Measurements from ENCODE around the gene VEPH1. TPM values are rescaled to one million over a fixed set of nuclear protein-coding genes. Genes with fewer than 3 reads are reported as not detected.

The VEPH1 gene
- total RNA-seq, 4 donors from 2014 or later = 0.30 to 6.1 (median 0.76) TPM

DNA sequence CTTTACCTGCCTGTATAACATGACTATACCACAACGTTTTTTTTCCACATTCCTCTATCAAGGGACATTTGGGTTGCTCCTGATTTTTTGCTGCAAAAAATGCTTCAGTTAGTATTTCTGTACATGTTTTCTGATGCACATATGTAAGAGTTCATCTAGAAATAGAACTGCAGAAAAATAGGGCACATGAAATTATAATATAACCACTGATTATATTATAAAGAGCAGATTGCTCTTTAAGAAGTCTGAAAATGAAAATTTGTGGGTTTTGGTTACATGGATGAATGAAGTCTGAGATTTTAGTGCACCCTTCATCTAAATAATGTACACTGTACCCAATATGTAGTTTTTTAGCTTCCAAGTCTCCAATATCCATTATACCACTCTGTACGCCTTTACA is 196.7 kb downstream of the VEPH1 start:
- Histone ChIP-seq H3K4me1 (peaks cover 0 to 8% (median 2%) of the 10 kb centered on the region in 4 donors), H3K27me3 (no peaks in the 10 kb centered on the region), H3K9me3 (no peaks in the 10 kb centered on the region), H3K27ac (no peak overlapping the region), H3K4me3 (no peak overlapping the region), H3K36me3 (no peaks in the 10 kb centered on the region)
- 78 to 81% methylated on average over 2 of the region's 2 CpGs for WGBS, 2 donors
- TF ChIP-seq, protein P1, sequence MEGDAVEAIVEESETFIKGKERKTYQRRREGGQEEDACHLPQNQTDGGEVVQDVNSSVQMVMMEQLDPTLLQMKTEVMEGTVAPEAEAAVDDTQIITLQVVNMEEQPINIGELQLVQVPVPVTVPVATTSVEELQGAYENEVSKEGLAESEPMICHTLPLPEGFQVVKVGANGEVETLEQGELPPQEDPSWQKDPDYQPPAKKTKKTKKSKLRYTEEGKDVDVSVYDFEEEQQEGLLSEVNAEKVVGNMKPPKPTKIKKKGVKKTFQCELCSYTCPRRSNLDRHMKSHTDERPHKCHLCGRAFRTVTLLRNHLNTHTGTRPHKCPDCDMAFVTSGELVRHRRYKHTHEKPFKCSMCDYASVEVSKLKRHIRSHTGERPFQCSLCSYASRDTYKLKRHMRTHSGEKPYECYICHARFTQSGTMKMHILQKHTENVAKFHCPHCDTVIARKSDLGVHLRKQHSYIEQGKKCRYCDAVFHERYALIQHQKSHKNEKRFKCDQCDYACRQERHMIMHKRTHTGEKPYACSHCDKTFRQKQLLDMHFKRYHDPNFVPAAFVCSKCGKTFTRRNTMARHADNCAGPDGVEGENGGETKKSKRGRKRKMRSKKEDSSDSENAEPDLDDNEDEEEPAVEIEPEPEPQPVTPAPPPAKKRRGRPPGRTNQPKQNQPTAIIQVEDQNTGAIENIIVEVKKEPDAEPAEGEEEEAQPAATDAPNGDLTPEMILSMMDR (IDR thresholded peaks at IDR 0.05) = no peak
- TF ChIP-seq POLR2A (IDR thresholded peaks at IDR 0.05) = no peak
- no peak for TF ChIP-seq EP300 (IDR thresholded peaks at IDR 0.05)
- no peak for DNase-seq (ENCODE audit: low spot score in 2 of 2)

DNA sequence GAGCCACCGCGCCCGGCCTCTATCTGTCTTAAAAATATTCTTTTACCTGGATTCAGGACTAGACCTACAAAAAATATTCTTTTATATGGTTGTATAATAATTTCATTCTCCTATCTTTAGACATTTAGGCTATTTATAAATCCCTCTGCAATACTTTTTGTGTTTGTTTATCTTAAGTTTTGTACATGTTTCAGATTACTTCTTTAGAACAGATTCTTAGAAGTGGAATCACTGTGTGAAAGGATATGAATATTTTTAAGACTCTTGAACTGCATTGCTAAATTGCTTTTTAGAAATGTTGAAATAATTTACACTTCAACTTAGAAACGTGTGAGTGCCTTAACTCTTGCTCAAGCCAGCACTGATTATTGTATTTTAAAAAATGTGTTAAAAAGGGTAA is 197.8 kb downstream of the VEPH1 start:
- TF ChIP-seq EP300 (IDR thresholded peaks at IDR 0.05) = no peak
- TF ChIP-seq, protein P1 (IDR thresholded peaks at IDR 0.05) = no peak
- TF ChIP-seq POLR2A (IDR thresholded peaks at IDR 0.05) = no peak
- no peak for DNase-seq (ENCODE audit: low spot score in 2 of 2)
- H3K9me3 ChIP-seq = no peaks in the 10 kb centered on the region
- WGBS, 2 donors = 89 to 91% methylated on average over 4 of the region's 4 CpGs
- H3K4me1 ChIP-seq = no peaks in the 10 kb centered on the region
- no peaks in the 10 kb centered on the region for H3K27me3 ChIP-seq
- no peak overlapping the region for H3K4me3 ChIP-seq
- no peak overlapping the region for H3K27ac ChIP-seq
- H3K36me3 ChIP-seq = no peaks in the 10 kb centered on the region

DNA sequence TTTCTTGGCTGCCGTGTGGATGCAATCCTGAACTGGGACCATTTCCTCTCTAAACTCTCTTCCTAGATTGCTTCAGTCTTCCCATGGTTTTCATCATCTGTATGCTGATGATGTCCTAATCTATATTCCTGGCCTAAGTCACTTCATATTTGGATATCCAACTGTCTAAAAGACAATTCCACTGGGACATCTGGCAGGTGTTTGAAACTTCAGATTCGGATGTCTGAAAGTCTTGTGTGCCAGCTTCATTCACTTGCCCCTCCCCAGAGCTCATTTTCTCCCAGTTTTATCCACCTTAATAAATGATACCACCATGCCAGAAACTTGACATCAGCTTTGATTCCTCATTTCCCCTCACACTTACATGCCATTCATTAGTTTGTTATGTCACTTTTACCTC is 201.5 kb downstream of the VEPH1 start:
- H3K36me3 ChIP-seq = no peaks in the 10 kb centered on the region
- no peak overlapping the region for H3K27ac ChIP-seq
- H3K9me3 ChIP-seq = no peaks in the 10 kb centered on the region
- H3K4me3 ChIP-seq = no peak overlapping the region
- H3K4me1 ChIP-seq = peaks cover 0 to 4% (median 0%) of the 10 kb centered on the region in 4 donors
- DNase-seq (ENCODE audit: low spot score in 2 of 2) = no peak
- TF ChIP-seq POLR2A (IDR thresholded peaks at IDR 0.05) = no peak
- no peaks in the 10 kb centered on the region for H3K27me3 ChIP-seq
- WGBS, 2 donors = 85 to 86% methylated on average over 2 of the region's 2 CpGs

DNA sequence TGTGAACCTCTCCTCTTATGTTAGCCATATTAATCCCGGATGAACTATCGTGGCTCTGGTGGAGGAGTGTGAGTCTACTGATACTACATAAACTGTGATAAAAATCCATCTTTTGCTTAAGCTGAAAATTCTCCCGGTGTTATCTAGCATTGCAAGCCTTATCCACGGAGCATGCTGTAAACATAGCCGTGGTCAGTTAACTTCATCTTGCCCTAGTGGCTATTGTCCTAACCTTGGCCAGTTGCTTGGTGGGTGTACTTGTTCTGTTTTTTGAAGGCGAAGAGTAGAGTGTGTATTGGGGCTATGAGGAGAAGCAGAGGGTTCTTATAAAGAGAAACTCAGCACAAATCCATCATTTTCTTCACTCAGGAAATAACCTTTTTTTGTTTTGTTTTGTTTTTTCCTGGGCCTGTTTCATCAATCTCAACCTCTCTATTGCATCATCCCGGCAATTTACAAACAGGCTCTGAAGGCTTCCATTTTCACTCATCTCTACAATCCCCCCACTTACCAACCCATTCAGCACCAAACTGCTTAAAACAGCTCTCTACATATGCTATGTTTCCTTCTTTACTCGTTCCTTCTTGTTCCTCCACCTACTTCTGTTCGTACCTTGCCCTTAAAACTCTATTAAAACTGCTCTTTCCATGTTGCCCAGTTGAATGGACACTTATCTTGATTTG is 202.1 kb downstream of the VEPH1 start:
- 86 to 91% methylated on average over 9 of the region's 9 CpGs for WGBS, 2 donors
- H3K27ac ChIP-seq = no peak overlapping the region
- no peak for DNase-seq (ENCODE audit: low spot score in 2 of 2)
- H3K27me3 ChIP-seq = no peaks in the 10 kb centered on the region
- no peaks in the 10 kb centered on the region for H3K36me3 ChIP-seq
- peaks cover 0 to 4% (median 0%) of the 10 kb centered on the region in 4 donors for H3K4me1 ChIP-seq
- no peaks in the 10 kb centered on the region for H3K9me3 ChIP-seq
- H3K4me3 ChIP-seq = no peak overlapping the region
- no peak for TF ChIP-seq POLR2A (IDR thresholded peaks at IDR 0.05)
- TF ChIP-seq, protein P1 (IDR thresholded peaks at IDR 0.05) = no peak
- TF ChIP-seq EP300 (IDR thresholded peaks at IDR 0.05) = no peak

DNA sequence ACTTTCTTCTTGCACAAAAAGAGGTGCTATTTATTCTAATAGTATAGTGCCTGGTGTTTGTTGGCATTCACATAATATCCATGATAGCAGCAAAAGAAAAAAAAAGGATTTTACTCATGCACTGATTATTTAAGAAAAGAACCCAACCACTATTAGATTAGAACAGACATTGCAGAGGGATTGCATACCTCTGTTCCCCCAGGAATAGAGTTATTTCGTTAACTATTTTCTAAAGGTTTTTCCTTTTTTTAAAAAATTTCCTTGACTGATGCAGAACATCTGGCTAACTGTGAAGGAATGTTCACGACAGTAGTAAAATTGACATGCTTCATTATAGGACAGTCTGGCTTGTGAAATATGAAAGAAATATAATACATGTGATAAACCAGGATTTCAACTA is 203.1 kb downstream of the VEPH1 start:
- Histone ChIP-seq H3K4me3 (no peak overlapping the region), H3K4me1 (peaks cover 0 to 4% (median 0%) of the 10 kb centered on the region in 4 donors), H3K27ac (no peak overlapping the region), H3K27me3 (no peaks in the 10 kb centered on the region), H3K36me3 (no peaks in the 10 kb centered on the region), H3K9me3 (no peaks in the 10 kb centered on the region)
- no peak for DNase-seq (ENCODE audit: low spot score in 2 of 2)
- 49 to 67% methylated on average over 2 of the region's 2 CpGs for WGBS, 2 donors
- TF ChIP-seq EP300 (IDR thresholded peaks at IDR 0.05) = no peak
- TF ChIP-seq, protein P1 (IDR thresholded peaks at IDR 0.05) = no peak
- TF ChIP-seq POLR2A (IDR thresholded peaks at IDR 0.05) = no peak

Data from tibial nerve (tissue), 4 donors.